GM18502 (cell line): ENCODE results near the gene RPTOR.
"Not testable (repeated sequence)": the region's sequence is repeated elsewhere in the genome, so short reads cannot be mapped to it uniquely, and the experiment has no call there.

Experiments used
- ATAC-seq: cut with Tn5 transposase; IDR thresholded peaks from one replicate; pipeline ENCODE4 v1.9.1; 2021; ENCODE audit warnings: mild to moderate bottlenecking; ENCODE audit not compliant: unreplicated experiment, poor library complexity

Gene RPTOR

DNA sequence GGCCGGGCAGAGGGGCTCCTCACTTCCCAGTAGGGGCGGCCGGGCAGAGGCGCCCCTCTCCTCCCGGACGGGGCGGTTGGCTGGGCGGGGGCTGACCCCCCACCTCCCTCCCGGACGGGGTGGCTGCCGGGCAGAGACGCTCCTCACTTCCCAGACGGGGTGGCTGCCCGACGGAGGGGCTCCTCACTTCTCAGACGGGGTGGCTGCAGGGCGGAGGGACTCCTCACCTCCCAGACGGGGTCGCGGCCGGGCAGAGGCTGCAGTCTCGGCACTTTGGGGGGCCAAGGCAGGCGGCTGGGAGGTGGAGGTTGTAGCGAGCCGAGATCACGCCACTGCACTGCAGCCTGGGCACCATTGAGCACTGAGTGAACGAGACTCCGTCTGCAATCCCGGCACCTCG lies 7.3 kb upstream of the RPTOR start:
- not testable (repeated sequence) for ATAC-seq

DNA sequence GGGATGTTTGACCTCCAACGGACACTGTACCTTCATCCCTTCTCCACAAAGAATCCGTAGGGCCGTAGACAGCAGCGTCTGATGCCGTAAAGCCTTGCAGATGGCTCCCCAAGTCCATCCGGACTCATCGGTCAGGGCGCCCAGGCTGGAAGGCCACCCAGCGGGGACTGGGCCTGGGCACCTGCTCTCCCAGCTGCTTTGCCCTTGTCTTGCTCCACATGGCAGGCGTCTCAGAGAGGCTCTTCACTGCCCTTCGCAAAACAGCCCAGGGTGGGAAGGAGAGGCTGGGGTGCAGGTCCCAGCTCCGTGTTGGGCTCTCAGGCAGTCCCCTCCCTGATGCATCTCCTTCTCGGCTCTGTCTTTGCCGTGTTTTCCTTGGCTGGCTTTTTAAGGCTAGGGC lies 6.2 kb upstream of the RPTOR start:
- ATAC-seq = no peak

DNA sequence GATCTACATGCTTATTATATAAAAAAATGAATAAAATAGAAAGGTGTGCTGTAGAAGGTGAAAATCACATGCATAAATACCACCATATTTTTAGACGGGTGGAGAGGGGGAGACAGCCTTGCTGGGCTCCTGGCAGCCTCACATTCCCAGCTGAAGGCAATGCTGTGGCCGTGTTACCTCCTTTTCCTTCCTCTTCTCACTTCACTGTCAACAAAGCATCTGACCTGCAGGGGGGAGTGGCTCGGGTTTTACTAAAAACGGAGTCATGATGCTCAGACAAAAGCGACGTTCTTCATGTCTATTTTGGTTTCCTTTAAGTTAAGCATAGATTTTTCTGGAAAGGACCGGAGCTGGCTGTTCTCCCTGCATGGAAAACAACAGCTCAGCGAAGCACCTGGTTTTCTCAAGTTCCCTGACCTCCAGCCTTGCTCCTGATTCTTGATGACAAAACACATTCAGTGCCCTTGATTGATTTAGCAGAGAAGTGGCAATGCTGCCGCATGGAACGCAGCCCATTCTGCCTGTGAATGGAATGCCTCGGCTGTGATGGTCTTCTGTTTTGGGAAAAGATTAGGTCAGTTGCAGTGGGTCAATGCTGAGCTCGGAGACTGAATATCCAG lies 5.5 kb upstream of the RPTOR start:
- no peak for ATAC-seq

DNA sequence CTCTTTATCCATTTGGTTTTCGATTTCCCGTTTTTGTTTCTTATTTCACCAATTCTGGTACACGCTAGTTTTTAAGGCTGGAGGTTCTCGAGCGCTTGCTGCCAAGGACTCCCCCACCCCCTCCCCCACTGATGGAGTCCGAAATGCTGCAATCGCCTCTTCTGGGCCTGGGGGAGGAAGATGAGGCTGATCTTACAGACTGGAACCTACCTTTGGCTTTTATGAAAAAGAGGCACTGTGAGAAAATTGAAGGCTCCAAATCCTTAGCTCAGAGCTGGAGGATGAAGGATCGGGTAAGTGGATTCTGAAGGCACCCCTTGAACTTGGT lies 825 bp downstream of the RPTOR start:
- no peak for ATAC-seq

DNA sequence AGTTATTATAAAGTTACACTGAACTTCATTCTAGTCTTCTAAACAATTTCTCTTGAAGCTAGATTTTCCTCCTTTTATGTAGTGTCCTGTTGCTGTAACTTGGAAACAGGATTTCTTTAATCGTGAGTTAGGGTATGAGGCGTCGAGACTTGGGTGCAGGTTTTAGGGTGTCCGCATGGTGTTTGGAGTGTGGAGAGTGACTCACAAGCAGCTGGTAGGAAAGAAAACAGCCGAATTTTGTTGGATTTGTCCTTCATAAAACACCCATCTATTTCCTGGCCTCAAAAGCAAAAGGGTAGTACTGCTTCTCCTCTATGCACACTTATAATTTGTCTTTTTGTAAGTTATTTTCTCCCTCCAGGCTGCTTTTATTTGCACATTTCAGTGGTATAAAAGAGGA lies 1.6 kb downstream of the RPTOR start:
- no peak for ATAC-seq

DNA sequence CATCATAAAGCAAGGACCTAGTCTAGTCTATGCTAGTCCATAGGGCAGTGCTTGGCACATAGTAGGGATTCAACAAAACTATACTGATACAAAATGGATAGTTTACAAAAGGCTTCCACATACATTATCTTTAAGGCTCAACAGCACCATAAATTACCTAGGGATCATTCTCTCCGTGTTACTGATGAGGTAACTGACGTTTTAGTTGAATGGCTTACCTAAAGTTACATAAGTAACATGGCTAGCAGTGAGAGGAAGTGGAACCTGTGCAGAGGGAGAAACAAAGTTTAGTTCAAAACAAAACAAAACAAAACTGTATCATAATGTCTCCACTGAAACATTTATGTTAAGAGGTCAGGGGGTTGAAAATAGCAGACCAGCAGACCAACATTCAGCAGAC lies 7.9 kb downstream of the RPTOR start:
- ATAC-seq = no peak

DNA sequence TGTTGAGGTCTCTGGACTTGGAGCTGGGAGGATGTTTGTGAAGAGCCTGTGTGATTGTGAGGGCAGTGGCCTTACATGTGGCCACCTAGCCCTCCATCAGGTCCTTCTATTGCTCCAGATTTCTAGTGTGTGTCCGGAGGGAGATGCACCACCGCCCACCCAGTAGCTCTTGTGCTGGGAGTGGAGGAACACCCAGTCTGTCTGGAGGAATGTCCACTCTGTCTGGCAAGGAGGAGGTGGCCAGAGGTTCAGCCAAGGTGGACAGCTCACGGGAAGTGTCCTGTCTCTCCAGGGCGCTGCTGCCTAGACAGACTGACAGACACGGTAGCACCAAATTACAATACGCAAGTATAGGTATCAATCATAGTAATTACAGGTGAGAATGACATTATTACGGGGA lies 10.6 kb downstream of the RPTOR start:
- ATAC-seq = no peak

DNA sequence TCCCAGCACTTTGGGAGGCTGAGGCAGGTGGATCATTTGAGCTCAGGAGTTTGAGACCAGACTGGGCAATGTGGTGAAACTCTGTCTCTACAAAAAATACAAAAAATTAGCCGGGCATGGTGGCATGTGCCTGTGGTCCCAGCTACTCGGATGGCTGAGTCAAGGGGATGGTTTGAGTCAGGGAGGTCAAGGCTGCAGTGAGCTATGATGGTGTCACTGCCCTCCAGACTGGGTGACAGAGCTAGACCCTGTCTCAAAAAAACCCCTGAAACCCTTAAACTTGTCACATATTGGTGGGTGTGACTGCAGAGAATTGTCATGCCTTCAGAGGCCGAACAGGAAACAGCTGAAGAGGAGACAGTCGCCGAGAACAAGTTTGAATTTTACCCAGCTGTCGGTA lies 13.4 kb downstream of the RPTOR start:
- ATAC-seq = no peak

DNA sequence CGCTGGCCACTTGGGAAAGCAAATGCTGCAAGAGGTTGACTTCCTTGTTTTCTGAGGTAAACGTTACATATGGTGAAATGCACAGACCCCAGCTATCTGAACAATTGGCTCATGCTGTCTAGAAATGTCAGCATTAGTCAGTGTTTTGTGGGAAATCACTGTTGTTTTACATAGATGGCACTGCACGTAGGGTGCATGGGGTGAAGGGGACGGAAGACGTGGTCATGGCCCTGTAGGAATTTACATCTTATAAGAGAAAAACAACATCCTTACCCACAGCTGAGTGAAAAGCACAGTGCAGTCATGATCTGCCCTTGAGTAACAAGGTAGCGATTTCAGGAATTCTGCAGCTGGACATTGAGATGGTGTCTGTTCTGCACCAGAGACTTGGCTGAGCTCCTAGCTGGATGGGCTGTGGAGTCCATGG lies 15.2 kb downstream of the RPTOR start:
- no peak for ATAC-seq

DNA sequence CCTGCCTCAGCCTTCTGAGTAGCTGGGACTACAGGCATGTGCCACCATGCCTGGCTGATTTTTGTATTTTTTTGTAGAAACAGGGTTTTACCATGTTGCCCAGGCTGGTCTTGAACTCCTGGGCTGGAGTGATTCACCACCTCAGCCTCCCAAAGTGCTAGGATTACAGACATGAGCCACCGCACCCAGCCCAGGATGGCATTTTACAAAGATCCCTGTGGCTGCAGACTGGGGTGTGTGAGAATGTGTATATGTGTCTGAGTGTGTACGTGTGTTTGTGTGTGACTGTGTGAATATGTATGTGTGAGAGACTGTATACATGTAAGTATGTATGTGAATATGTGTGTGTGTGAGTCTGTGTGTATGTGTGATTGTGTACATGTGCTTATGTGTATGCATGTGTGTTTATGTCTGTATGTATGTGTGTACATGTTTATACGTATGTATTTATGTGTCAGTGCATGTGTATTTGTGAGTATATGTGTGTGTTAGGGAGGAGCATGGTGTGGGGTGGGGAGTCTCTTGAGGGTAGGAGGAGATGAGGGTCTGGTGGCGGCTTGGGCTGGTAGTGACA lies 17.0 kb downstream of the RPTOR start:
- ATAC-seq = no peak

DNA sequence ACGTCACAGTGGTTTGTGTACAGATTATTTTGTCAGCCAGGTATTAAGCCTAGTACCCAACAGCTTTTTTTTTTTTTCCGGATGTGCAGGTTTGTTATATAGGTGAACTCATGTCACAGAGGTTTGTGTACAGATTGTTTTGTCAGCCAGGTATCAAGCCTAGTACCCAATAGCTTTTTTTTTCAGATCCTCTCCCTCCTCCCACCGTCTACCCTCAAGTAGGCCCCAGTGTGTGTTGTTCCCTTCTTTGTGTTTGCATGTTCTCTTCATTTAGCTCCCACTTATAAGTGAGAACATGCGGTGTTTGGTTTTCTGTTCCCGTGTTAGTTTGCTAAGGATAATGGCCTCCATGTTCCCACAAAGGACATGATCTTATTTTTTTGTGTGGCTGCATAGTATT lies 19.9 kb downstream of the RPTOR start:
- no peak for ATAC-seq

DNA sequence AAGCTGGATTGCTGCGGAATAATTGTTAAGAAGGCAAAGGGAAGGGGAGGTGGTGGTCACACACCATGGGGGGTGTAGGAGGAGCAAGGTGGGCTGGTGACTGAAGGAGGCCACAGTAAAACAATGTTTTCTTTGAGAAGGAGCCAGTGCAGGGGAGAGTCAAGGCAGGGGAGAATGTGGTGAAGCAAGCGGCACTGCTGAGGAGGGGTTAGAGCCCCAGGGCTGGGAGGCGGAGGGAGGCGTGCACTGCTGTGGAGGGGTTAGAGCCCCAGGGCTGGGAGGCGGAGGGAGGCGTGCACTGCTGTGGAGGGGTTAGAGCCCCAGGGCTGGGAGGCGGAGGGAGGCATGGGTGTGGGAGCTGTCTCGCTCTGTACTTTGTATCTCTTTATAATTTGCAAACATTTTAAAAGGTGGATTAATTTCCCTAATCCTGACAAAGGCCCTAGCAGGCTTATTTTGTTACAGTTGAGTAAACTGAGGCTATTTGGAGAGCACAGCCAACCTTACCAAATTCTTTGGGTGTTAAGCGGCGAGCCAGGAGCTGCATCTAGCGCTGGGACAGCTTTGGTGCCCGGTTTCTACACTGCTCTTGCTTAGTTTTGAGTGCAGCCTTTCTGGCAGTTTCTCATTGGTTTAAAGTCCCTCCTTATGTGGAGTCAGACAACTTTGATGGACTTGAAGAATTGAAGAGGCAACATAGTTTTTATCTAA lies 20.9 kb downstream of the RPTOR start:
- no peak for ATAC-seq

DNA sequence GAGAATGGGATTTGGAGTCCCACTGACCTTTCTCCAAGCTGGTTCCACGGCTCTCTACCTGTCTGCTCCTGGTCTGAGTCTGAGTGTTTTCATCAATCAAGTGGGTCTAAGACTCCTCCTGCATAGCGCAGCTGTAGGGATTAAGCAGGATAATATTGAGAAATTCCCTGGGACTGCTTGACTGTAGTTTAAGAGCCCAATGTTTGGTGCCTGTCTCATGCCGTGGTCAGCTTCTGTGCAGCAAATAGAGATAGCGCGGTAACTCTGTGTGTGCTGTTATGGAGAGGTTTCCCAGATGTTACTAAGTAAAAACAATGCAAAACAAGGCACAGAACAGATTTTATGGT lies 21.4 kb downstream of the RPTOR start:
- ATAC-seq = no peak

DNA sequence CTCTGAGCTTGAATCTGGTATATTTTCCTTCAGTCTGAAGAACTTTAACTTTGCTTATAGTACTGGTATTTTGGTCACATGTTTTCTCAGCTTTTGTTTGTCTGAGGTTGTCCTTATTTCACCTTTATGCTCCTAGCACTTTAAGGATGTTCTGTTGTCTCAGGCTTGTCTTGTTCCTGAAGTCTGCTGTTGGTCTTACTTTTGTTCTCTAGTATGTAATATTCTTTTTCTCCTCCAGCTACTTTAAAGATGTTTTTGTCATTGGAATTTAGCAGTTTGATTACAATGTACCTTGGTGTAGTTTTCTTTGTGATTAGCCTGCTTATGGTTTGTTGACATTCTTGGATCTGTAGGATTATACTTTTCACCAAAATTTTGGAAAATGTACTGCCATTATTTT lies 23.6 kb downstream of the RPTOR start:
- no peak for ATAC-seq

DNA sequence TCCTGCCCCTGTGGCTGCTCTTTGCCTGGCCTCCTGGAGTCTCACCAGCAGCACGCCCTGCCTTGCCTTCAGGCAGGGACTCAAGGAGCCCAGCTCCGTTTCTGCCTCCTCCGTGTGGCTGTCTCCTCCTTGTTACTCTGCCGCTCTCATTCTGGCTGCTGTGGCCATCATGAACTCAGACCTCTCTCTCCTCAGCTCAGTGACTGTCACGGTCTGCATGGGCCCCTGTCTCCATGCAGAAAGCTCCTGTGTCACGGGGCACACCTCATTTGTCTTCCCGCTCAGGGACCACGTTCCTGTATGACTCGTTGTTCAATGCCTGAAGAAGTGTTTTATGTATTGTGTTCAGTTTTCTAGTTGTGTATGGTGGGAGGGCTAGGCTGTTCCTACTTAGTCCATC lies 25.3 kb downstream of the RPTOR start:
- no peak for ATAC-seq

DNA sequence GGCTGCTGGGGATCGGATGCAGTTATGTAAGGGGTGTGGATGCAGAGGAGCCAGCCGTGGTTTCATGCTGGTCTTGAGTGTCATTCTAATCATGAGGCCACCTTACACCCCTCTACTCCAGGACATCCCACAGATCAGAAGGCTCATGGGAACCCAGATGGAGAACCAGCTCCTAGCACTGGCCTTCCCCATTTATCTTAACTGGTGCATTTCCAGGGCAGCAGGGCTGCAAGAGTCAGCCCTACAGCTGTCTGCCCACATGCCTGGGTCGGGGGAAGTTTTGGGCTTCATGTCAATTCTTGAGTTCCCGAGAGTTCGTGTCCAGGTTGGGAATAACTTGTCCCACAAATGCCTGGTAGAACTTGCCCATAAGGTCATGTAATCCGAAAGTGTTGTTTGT lies 29.1 kb downstream of the RPTOR start:
- ATAC-seq = no peak

DNA sequence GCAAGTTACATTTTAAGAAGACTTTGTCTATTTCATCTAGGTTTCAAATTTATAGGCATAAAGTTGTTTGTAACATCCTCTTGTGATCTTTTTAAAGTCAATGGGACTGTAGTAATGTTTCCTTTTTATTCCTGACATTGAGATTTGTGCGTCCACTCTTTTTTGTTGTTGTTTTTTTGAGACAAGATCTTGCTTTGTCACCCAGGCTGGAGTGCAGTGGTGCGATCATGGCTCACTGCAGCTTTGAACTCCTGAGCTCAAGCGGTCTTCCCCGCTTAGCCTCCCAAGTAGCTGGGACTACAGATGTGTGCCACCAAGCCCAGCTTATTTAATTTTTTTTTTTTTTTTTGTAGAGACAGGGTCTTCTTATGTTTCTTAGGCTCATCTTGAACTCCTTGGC lies 29.9 kb downstream of the RPTOR start:
- no peak for ATAC-seq

DNA sequence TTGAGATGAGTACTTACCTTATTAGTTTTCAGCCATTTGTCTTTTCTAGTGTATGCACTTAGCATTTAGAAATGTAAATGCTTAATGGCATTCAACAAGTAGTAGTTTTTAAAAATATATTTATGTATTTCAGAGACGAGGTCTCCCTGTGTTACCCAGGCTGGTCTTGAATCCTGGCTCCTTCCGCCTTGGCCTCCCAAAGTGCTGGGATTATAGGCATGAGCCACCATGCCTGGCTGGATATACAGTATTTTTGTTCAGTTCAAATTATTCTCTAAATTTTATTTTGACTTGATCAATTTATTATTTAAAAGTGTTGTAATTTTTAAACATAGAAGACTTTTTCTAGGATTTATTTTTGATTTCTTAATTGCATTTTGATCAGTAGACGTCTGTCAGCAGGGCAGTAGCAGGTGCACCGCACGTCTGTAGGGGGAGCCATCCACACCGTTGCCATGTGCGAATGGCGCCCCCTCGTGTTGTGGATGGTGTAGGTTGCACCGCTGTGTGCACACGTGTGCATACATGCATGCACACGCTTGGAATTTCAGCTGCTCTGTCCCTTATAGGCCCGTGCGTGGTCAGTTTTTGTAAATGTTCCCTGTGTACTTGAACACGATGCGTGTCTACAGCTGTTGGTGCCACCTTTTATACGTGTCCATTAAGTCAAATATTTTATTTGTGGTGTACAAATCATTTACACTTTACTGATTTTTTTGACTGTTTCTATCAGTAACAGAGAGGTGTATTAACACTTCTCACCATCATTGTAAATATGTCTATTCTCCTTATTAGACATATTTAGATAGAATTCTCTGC lies 30.6 kb downstream of the RPTOR start:
- ATAC-seq = no peak

DNA sequence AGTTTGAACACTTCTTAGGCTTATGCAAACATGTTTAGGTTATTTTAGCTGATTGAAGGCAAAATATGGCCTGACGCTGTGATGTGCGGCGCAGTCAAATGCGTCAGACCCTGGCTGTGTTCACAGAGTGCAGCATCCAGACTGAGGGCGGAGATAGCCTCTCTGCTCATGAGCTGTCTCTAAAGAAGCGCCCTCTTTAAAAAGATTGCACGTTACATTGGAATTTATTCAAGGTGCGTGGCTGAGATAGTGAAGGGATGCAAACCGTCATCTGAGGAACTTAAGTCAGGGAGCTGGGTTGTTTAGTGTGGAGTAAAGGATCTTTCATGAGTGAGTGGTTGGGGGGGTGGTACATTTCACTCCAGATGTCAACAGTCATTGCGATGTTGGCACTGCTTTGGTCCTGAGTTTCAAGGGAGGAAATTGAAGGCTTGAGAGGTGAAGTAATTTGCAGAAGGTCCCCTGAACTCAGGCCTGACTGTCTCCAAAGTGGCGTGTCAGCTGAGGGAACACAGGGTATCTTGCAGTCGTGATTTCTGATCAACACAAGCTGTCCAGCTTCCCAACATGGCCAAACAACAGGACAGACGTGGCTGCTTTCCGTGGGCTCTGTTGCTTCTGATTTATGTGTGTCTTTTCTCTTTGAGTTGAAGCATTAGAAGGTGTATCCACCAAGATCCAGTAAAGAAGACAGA lies 33.4 kb downstream of the RPTOR start:
- no peak for ATAC-seq

DNA sequence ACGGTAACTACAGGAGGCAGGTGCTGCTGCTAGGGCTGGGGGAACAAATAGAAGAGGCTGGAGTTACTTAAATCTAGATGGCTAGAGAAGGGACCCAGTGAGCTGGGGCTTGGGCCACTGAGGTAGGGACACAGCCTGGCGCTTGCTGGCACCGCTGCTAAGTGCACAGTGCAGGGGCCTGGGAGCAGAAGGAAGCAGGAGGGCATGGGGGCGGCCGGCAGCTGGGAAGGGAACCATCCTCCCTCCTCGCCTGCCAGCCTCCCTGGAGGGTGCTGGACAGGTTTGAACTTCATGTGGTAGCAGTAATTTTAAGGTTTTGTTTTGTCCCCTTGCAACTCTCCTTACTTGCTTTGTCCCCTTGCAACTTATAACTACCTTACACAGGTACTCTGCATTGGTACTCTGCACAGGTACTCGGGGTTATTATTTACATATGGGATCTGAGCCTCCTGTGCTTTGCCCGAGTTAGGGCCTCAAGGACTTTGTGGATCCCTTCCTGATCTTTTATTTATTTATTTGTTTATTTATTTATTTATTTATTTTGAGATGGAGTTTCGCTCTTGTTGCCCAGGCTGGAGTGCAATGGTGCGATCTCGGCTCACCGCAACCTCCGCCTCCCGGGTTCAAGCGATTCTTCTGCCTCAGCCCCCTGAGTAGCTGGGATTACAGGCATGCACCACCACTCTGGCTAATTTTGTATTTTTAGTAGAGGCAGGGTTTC lies 34.2 kb downstream of the RPTOR start:
- ATAC-seq = not testable (repeated sequence)
